Body of pancreas (tissue), 4 donors: Measurements from ENCODE around the gene MOB4.

Source experiments
- POLR2A ChIP-seq, 3 donors: fragments of 450-650 bp; IDR thresholded peaks; one replicate each; pipeline ENCODE4 v1.6.1; 2016; ENCODE audit warnings: antibody characterized with exemption in 3 of 3, mild to moderate bottlenecking in 2 of 3
- TF ChIP-seq, protein P1 (sequence below), 7 experiments: fragments of 450-650 bp in 4 of 7; fragments of 200-600 bp in 3 of 7; sonication (generic) in 3 of 7; IDR thresholded peaks; one replicate each; pipeline ENCODE4 v1.5.1; 2016 to 2019; ENCODE audit warnings: antibody characterized with exemption in 7 of 7

DNA sequence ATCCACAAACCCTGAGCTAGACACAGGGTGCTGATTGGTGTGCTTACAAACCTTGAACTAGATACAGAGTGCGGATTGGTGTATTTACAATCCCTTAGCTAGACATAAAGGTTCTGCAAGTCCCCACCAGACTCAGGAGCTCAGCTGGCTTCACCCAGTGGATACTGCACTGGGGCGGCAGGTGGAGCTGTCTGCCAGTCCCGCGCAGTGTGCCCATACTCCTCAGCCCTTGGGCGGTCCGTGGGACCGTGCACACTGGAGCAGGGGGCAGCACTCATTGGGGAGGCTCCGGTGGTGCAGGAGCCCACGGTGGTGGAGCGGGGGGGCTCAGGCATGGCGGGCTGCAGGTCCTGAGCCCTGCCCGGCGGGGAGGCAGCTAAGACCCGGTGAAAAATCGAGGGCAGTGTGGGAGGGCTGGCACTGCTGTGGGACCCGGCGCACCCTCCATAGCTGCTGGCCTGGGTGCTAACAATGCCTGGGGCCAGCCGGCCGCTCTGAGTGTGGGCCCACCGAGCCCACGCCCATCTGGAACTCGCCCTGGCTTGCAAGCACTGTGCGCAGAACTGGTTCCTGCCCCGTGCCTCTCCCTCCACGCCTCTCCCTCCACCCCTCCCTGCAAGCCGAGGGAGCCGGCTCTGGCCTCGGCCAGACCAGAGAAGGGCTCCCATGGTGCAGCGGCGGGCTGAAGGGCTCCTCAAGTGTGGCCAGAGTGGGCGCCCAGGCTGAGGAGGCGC lies 75.6 kb downstream of the MOB4 start:
- TF ChIP-seq, protein P1, sequence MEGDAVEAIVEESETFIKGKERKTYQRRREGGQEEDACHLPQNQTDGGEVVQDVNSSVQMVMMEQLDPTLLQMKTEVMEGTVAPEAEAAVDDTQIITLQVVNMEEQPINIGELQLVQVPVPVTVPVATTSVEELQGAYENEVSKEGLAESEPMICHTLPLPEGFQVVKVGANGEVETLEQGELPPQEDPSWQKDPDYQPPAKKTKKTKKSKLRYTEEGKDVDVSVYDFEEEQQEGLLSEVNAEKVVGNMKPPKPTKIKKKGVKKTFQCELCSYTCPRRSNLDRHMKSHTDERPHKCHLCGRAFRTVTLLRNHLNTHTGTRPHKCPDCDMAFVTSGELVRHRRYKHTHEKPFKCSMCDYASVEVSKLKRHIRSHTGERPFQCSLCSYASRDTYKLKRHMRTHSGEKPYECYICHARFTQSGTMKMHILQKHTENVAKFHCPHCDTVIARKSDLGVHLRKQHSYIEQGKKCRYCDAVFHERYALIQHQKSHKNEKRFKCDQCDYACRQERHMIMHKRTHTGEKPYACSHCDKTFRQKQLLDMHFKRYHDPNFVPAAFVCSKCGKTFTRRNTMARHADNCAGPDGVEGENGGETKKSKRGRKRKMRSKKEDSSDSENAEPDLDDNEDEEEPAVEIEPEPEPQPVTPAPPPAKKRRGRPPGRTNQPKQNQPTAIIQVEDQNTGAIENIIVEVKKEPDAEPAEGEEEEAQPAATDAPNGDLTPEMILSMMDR (IDR thresholded peaks at IDR 0.05): no peak
- TF ChIP-seq POLR2A (IDR thresholded peaks at IDR 0.05): no peak
